ENCODE measurements around the gene ZSWIM1. TPM values are rescaled to one million over a fixed set of nuclear protein-coding genes. Genes with fewer than 3 reads are reported as not detected.

Gene ZSWIM1
- total RNA-seq, 1 experiment from 2014 or later = 13.4 TPM

DNA sequence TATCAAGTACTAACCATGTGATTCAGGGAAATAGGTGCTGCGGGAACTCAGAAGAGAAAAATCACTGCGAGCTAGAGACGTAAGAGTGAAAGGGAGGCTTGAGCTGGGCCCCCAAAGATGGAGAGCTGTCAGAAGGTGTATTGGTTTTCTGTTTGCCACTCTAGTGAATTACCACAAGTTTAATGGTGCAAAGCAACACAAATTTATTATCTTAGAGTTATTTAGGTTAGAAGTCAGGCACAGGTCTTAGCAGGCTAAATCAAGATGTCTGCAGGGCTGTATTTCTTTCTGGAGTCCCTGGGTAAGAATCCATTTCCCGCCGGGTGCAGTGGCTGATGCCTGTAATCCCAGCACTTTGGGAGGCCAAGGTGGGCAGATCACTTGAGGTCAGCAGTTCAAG is 21.1 kb upstream of the ZSWIM1 start:
- ATAC-seq = no peak
- H3K4me1 ChIP-seq (ENCODE audit: control insufficient read depth, insufficient read depth, low read length) = peaks cover 10% of the 10 kb centered on the region
- in situ Hi-C loops (cut with HindIII; ENCODE audit: low pct_unique_long_range_greater_than_20kb, low sequenced_read_pairs) (no loop called here), intact Hi-C loops (cut with micrococcal nuclease; ENCODE audit: unreplicated experiment) (no loop called here)
- H3K4me3 ChIP-seq (ENCODE audit: low read depth in 2 of 2, low read length in 2 of 2) = no peak overlapping the region
- H3K27me3 ChIP-seq (ENCODE audit: control insufficient read depth, insufficient read depth, low read length) = no peaks in the 10 kb centered on the region
- no peak for DNase-seq (ENCODE audit: low read depth, low spot score)
- ChIA-PET CTCF (no interaction called here), POLR2A (no interaction called here)
- no peak overlapping the region for H3K27ac ChIP-seq (ENCODE audit: low read length)
- TF ChIP-seq TCF7L2 (IDR thresholded peaks at IDR 0.05; ENCODE audit: low read depth, low read length) (no peak), POLR2AphosphoS5 (IDR thresholded peaks at IDR 0.05; ENCODE audit: low read depth, low read length) (no peak), SIN3A (IDR thresholded peaks at IDR 0.05; ENCODE audit: borderline replicate concordance, insufficient read depth, low read depth, low read length) (no peak)
- TF ChIP-seq, protein P1, sequence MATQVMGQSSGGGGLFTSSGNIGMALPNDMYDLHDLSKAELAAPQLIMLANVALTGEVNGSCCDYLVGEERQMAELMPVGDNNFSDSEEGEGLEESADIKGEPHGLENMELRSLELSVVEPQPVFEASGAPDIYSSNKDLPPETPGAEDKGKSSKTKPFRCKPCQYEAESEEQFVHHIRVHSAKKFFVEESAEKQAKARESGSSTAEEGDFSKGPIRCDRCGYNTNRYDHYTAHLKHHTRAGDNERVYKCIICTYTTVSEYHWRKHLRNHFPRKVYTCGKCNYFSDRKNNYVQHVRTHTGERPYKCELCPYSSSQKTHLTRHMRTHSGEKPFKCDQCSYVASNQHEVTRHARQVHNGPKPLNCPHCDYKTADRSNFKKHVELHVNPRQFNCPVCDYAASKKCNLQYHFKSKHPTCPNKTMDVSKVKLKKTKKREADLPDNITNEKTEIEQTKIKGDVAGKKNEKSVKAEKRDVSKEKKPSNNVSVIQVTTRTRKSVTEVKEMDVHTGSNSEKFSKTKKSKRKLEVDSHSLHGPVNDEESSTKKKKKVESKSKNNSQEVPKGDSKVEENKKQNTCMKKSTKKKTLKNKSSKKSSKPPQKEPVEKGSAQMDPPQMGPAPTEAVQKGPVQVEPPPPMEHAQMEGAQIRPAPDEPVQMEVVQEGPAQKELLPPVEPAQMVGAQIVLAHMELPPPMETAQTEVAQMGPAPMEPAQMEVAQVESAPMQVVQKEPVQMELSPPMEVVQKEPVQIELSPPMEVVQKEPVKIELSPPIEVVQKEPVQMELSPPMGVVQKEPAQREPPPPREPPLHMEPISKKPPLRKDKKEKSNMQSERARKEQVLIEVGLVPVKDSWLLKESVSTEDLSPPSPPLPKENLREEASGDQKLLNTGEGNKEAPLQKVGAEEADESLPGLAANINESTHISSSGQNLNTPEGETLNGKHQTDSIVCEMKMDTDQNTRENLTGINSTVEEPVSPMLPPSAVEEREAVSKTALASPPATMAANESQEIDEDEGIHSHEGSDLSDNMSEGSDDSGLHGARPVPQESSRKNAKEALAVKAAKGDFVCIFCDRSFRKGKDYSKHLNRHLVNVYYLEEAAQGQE (IDR thresholded peaks at IDR 0.05; ENCODE audit: insufficient read depth in 1 of 2, low read depth in 2 of 2, low read length in 1 of 2) = no peak
- TF ChIP-seq, protein P2, sequence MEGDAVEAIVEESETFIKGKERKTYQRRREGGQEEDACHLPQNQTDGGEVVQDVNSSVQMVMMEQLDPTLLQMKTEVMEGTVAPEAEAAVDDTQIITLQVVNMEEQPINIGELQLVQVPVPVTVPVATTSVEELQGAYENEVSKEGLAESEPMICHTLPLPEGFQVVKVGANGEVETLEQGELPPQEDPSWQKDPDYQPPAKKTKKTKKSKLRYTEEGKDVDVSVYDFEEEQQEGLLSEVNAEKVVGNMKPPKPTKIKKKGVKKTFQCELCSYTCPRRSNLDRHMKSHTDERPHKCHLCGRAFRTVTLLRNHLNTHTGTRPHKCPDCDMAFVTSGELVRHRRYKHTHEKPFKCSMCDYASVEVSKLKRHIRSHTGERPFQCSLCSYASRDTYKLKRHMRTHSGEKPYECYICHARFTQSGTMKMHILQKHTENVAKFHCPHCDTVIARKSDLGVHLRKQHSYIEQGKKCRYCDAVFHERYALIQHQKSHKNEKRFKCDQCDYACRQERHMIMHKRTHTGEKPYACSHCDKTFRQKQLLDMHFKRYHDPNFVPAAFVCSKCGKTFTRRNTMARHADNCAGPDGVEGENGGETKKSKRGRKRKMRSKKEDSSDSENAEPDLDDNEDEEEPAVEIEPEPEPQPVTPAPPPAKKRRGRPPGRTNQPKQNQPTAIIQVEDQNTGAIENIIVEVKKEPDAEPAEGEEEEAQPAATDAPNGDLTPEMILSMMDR (IDR thresholded peaks at IDR 0.05) = no peak
- no peaks in the 10 kb centered on the region; the same call in 1 of the 2 replicates for H3K36me3 ChIP-seq (ENCODE audit: control insufficient read depth, insufficient read depth, low read length)
- no TSS peak for BruUV-seq (replicated peaks)
- no peaks in the 10 kb centered on the region for H3K9me3 ChIP-seq (ENCODE audit: control insufficient read depth, insufficient read depth, low read depth, low read length)

DNA sequence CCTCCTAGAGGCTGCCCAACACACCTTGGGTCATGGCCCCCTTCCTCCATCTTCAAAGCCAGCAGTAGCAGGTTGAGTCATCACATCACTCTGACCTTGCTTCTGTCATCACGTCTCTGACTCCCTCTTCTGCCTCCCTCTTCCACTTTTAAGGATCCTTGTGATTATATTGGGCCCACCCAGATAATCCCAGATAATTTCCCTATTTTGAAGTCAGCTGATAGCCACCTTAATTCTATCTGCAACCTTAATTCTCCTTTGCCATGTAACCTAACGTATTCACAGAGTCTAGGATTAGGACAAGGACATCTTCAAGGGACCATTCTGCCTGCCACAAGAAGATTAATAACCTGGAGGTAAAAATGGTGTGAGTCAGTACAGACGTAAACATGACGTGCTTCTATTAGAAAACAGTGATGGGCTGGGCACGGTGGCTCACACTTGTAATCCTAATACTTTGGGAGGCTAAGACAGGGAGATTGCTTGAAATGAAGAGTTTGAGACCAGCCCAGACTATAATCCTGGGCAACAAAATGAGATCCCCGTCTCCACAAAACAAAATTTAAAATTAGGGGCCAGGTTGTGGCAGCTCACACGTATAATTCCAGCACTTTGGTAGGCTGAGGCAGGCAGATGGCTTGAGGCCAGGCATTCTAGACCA is 20.3 kb upstream of the ZSWIM1 start:
- H3K36me3 ChIP-seq (ENCODE audit: control insufficient read depth, insufficient read depth, low read length) = no peaks in the 10 kb centered on the region; the same call in 1 of the 2 replicates
- no peak for ATAC-seq
- ChIA-PET CTCF (no interaction called here), POLR2A (no interaction called here)
- intact Hi-C loops (cut with micrococcal nuclease; ENCODE audit: unreplicated experiment) = no loop called here
- no peaks in the 10 kb centered on the region for H3K27me3 ChIP-seq (ENCODE audit: control insufficient read depth, insufficient read depth, low read length)
- BruUV-seq (replicated peaks) = no TSS peak
- in situ Hi-C loops (cut with HindIII; ENCODE audit: low pct_unique_long_range_greater_than_20kb, low sequenced_read_pairs) = no loop called here
- no peak overlapping the region for H3K27ac ChIP-seq (ENCODE audit: low read length)
- H3K4me3 ChIP-seq (ENCODE audit: low read depth in 2 of 2, low read length in 2 of 2) = no peak overlapping the region
- peaks cover 10% of the 10 kb centered on the region for H3K4me1 ChIP-seq (ENCODE audit: control insufficient read depth, insufficient read depth, low read length)
- H3K9me3 ChIP-seq (ENCODE audit: control insufficient read depth, insufficient read depth, low read depth, low read length) = no peaks in the 10 kb centered on the region
- TF ChIP-seq TCF7L2 (IDR thresholded peaks at IDR 0.05; ENCODE audit: low read depth, low read length) = no peak
- TF ChIP-seq, protein P2 (IDR thresholded peaks at IDR 0.05) = no peak
- TF ChIP-seq, protein P1 (IDR thresholded peaks at IDR 0.05; ENCODE audit: insufficient read depth in 1 of 2, low read depth in 2 of 2, low read length in 1 of 2) = no peak
- no peak for TF ChIP-seq SIN3A (IDR thresholded peaks at IDR 0.05; ENCODE audit: borderline replicate concordance, insufficient read depth, low read depth, low read length)
- no peak for TF ChIP-seq POLR2AphosphoS5 (IDR thresholded peaks at IDR 0.05; ENCODE audit: low read depth, low read length)
- DNase-seq (ENCODE audit: low read depth, low spot score) = no peak

Data from Panc1 (cell line).